ENCODE measurements around the gene CLEC4A. TPM values are rescaled to one million over a fixed set of nuclear protein-coding genes. Genes with fewer than 3 reads are reported as not detected.
"Not testable (repeated sequence)": the region's sequence is repeated elsewhere in the genome, so short reads cannot be mapped to it uniquely, and the experiment has no call there.

Gene CLEC4A
- total RNA-seq, 1 donor from 2014 or later = 2.5 TPM

DNA sequence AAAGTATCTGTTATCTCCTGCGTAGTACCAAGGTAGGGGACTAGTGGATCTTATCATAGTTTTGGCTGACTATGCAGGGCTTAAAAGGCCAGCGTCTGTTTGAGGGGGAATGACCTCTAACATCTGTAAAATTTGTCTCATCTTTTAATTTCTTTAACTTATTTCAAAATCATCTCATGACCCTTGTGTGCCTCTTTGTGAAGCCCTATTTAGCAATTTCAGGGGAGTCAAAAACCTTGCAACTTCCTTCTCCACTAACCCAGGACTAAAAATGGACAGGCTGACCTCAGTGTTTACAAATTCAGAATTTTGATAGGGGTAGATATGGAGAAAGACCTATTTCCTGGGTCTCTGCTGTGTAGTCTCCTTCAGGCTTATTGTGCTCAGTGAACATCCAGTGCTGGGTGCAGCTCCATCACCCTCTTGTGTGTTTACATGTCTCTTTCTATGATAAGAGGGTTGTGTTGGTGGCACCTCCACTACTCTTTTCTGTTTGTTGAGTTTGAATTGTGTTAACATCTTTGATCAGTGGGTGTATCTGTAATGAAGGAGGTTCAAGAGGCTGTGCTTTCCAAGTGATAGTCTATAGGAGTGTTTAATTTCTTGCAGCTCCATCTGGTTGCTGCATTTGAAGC lies 27.0 kb upstream of the CLEC4A start:
- ChIA-PET CTCF (no interaction called here), POLR2A (no interaction called here)
- H3K4me1 Mint-ChIP-seq = no peaks in the 10 kb centered on the region
- H3K27ac Mint-ChIP-seq = no peak overlapping the region
- intact Hi-C loops (cut with micrococcal nuclease) = no loop called here
- DNase-seq (no peak), ATAC-seq (ENCODE audit: low read depth) (no peak)
- H3K27me3 Mint-ChIP-seq = no peaks in the 10 kb centered on the region
- TF ChIP-seq, protein P1, sequence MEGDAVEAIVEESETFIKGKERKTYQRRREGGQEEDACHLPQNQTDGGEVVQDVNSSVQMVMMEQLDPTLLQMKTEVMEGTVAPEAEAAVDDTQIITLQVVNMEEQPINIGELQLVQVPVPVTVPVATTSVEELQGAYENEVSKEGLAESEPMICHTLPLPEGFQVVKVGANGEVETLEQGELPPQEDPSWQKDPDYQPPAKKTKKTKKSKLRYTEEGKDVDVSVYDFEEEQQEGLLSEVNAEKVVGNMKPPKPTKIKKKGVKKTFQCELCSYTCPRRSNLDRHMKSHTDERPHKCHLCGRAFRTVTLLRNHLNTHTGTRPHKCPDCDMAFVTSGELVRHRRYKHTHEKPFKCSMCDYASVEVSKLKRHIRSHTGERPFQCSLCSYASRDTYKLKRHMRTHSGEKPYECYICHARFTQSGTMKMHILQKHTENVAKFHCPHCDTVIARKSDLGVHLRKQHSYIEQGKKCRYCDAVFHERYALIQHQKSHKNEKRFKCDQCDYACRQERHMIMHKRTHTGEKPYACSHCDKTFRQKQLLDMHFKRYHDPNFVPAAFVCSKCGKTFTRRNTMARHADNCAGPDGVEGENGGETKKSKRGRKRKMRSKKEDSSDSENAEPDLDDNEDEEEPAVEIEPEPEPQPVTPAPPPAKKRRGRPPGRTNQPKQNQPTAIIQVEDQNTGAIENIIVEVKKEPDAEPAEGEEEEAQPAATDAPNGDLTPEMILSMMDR (IDR thresholded peaks at IDR 0.05) = no peak
- no peaks in the 10 kb centered on the region for H3K9me3 Mint-ChIP-seq
- no peak overlapping the region for H3K4me3 Mint-ChIP-seq
- H3K36me3 Mint-ChIP-seq (ENCODE audit: low read depth) = peaks cover 74% of the 10 kb centered on the region

DNA sequence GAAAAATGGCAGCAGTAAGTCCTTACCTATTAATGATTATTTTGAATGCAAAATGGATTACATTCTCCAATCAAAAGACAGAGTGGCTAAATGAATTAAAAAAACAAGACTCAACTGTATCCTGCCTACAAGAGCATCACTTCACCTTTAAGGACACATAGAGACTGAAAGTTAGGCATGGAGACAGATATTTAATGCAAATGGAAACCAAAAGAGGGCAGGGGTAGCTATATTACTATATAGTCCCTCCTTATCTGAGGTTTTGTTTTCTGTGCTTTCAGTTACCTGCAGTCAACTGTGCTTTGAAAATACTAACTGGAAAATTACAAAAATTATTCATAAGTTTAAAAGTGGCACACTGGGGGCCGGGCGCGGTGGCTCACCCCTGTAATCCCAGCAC lies 24.2 kb upstream of the CLEC4A start:
- POLR2A ChIA-PET = no interaction called here

DNA sequence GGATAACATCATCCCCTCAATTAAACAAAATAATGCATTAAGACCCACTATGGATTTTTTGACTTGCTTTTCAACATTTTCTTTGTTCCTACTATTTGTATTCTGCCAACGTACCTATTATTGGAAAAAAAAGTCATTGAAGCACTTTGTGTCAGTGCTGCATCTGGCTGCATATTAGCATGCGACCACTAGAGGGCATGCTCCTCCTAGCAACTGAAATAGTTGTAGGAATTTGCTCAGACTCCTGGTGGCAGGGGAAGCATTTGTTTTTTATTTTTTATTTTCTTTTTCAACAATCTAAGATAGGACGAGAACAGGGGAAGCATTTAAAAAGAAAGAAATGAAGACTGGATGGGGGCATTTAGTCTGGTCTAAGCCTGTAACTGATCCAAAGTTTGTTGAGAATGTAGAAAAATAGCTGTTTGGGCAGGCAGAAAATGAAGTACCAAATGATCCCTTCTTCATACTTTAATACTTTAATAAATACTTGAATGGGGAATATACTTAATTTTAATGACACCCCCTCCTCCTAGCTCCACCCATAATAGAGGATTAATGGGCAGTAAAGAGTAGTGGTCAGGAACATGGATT lies 14.5 kb upstream of the CLEC4A start:
- ChIA-PET POLR2A (interaction anchor here (0.6 kb wide), 1 partner anchor 129 kb away, joined by 3 read pairs; no protein-coding TSS in a partner anchor), CTCF (interaction anchor here (0.6 to 3.7 kb wide), 8 partner anchors 9 to 134 kb away, joined by 3 to 19 read pairs (median 5); partner anchors contain the start of gene CLEC4A)
- H3K36me3 Mint-ChIP-seq (ENCODE audit: low read depth) = peaks cover 37% of the 10 kb centered on the region
- no peak overlapping the region for H3K4me3 Mint-ChIP-seq
- no peak overlapping the region for H3K27ac Mint-ChIP-seq
- peaks cover 2% of the 10 kb centered on the region for H3K4me1 Mint-ChIP-seq
- TF ChIP-seq, protein P1 (IDR thresholded peaks at IDR 0.05) = peak; percentile 97
- peaks cover 4% of the 10 kb centered on the region for H3K9me3 Mint-ChIP-seq
- intact Hi-C loops (cut with micrococcal nuclease) = loop anchor here (1.0 kb wide), 4 partner anchors 71 to 281 kb away; no protein-coding TSS in a partner anchor
- ATAC-seq (ENCODE audit: low read depth) (peak; percentile 77), DNase-seq (peak; percentile 45)
- H3K27me3 Mint-ChIP-seq = no peaks in the 10 kb centered on the region

More for the DNA sequence above, 24.2 kb upstream of the CLEC4A start:
- CTCF ChIA-PET = no interaction called here
- DNase-seq (no peak), ATAC-seq (ENCODE audit: low read depth) (no peak)
- peaks cover 56% of the 10 kb centered on the region for H3K36me3 Mint-ChIP-seq (ENCODE audit: low read depth)
- intact Hi-C loops (cut with micrococcal nuclease) = no loop called here
- TF ChIP-seq, protein P1 (IDR thresholded peaks at IDR 0.05) = no peak
- H3K27ac Mint-ChIP-seq = no peak overlapping the region
- H3K4me3 Mint-ChIP-seq = no peak overlapping the region
- H3K27me3 Mint-ChIP-seq = no peaks in the 10 kb centered on the region
- no peaks in the 10 kb centered on the region for H3K4me1 Mint-ChIP-seq
- H3K9me3 Mint-ChIP-seq = no peaks in the 10 kb centered on the region

DNA sequence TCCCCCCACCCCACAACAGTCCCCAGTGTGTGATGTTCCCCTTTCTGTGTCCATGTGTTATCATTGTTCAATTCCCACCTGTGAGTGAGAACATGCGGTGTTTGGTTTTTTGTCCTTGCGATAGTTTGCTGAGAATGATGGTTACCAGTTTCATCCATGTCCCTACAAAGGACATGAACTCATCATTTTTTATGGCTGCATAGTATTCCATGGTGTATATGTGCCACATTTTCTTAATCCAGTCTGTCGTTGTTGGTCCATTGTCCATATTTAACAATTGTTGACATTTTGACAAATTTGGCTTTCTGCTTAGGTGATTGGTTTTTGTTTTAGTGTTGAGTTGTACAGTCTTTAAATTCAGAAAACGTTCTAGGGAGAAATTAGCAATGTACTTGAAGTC lies 10.3 kb upstream of the CLEC4A start:
- intact Hi-C loops (cut with micrococcal nuclease); DNase-seq; ATAC-seq (ENCODE audit: low read depth); H3K9me3 Mint-ChIP-seq; H3K4me3 Mint-ChIP-seq; H3K4me1 Mint-ChIP-seq; POLR2A ChIA-PET; CTCF ChIA-PET; H3K27ac Mint-ChIP-seq; H3K27me3 Mint-ChIP-seq; H3K36me3 Mint-ChIP-seq (ENCODE audit: low read depth): not testable (repeated sequence)

DNA sequence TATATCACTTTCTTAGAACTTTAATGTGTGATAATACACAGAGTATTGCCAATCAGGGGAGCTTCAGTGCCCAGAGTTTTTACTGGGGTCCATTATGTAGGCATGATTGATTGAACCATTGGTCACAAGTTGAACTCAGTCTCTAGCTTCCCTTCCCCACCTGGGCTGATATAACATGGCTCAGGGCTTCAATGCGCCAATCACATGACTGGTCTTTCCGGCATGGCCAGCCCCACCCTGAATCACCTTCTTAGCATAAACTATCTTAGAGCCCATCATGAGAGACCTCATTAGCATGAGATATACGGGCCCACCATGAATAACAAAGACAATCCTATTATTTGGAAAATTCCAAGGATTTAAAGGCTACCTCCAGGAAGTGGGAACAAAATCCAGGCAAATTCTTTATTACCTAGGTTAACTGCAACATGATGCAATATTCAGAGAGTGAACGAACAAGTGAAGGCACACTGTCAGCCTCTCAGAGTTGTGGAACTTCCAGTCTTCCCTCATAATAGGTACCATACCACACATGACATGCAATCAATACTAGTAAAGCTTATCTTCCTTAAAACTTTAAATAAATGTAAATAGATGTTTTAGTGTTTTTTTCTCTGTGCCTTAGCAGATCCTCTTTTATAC lies 3.2 kb upstream of the CLEC4A start:
- ATAC-seq (ENCODE audit: low read depth) (no peak), DNase-seq (no peak)
- Mint-ChIP-seq H3K4me1 (peaks cover 21% of the 10 kb centered on the region), H3K27ac (no peak overlapping the region), H3K27me3 (no peaks in the 10 kb centered on the region), H3K9me3 (no peaks in the 10 kb centered on the region), H3K36me3 (ENCODE audit: low read depth) (peaks cover 8% of the 10 kb centered on the region), H3K4me3 (no peak overlapping the region)
- POLR2A ChIA-PET = no interaction called here
- TF ChIP-seq, protein P1 (IDR thresholded peaks at IDR 0.05) = no peak
- intact Hi-C loops (cut with micrococcal nuclease) = no loop called here
- CTCF ChIA-PET = interaction anchor here (0.9 kb wide), 1 partner anchor 8 kb away, joined by 3 read pairs; no protein-coding TSS in a partner anchor

Data from activated B cell treated with CpG ODN at 0.5 μM for 24 hours (primary cell).